GM12878 (cell line): ENCODE results near the gene HDDC3. TPM values are rescaled to one million over a fixed set of nuclear protein-coding genes. Genes with fewer than 3 reads are reported as not detected.

ENCODE experiments used
- BHLHE40 ChIP-seq, 2 experiments: fragments of 450-650 bp in 1 of 2; IDR thresholded peaks; 2 replicates each; pipeline ENCODE4 v1.6.1; 2011 to 2017; ENCODE audit warnings: low read depth in 2 of 2, borderline replicate concordance in 1 of 2, improper control_type of control experiment in 1 of 2, low read length in 1 of 2, mild to moderate bottlenecking in 1 of 2
- CBX3 ChIP-seq: fragments of 200-600 bp; sonication (generic); IDR thresholded peaks from 2 replicates; pipeline ENCODE4 v1.6.1; 2016; ENCODE audit warnings: low read depth, borderline replicate concordance
- CBX5 ChIP-seq: sonication (generic); IDR thresholded peaks from 2 replicates; pipeline ENCODE4 v1.6.1; 2016; ENCODE audit warnings: low read depth, moderate library complexity, mild to moderate bottlenecking, inconsistent platforms
- EGR1 ChIP-seq, 2 experiments: IDR thresholded peaks; 1 replicate in 1 of 2; 2 replicates in 1 of 2; pipeline ENCODE4 v1.6.1; 2011 to 2012; ENCODE audit warnings: low read depth in 2 of 2, low read length in 2 of 2, borderline replicate concordance in 1 of 2, mild to moderate bottlenecking in 1 of 2, moderate library complexity in 1 of 2
- IKZF1 ChIP-seq: fragments of 450-650 bp; conservative IDR thresholded peaks from 2 replicates; pipeline ENCODE4 v1.6.1; 2017; ENCODE audit warnings: antibody characterized with exemption, mild to moderate bottlenecking
- IKZF2 ChIP-seq, 2 experiments: fragments of 450-650 bp; IDR thresholded peaks; 2 replicates each; pipeline ENCODE4 v1.6.1; 2017; ENCODE audit warnings: mild to moderate bottlenecking in 2 of 2, moderate library complexity in 2 of 2
- JUNB ChIP-seq: IDR thresholded peaks from 2 replicates; pipeline ENCODE4 v1.6.1; 2016; ENCODE audit warnings: antibody characterized with exemption, mild to moderate bottlenecking
- KAT2A ChIP-seq: conservative IDR thresholded peaks from 2 replicates; pipeline ENCODE4 v1.6.1; 2011; ENCODE audit warnings: low read depth, low read length; ENCODE audit not compliant: control insufficient read depth
- KDM1A ChIP-seq: fragments of 200-600 bp; sonication (generic); IDR thresholded peaks from 2 replicates; pipeline ENCODE4 v1.6.1; 2016; ENCODE audit warnings: borderline replicate concordance
- NBN ChIP-seq: fragments of 450-650 bp; IDR thresholded peaks from 2 replicates; pipeline ENCODE4 v1.6.1; 2016
- NR2F1 ChIP-seq: fragments of 450-650 bp; conservative IDR thresholded peaks from 2 replicates; pipeline ENCODE4 v1.6.1; 2017; ENCODE audit warnings: mild to moderate bottlenecking
- POLR2AphosphoS5 ChIP-seq: IDR thresholded peaks from 2 replicates; pipeline ENCODE4 v1.6.1; 2011; ENCODE audit warnings: mild to moderate bottlenecking, low read length, inconsistent platforms
- RFX5 ChIP-seq: IDR thresholded peaks from 2 replicates; pipeline ENCODE4 v1.6.1; 2011; ENCODE audit warnings: low read depth, low read length, improper control_type of control experiment
- RUNX3 ChIP-seq: IDR thresholded peaks from 2 replicates; pipeline ENCODE4 v1.6.1; 2012; ENCODE audit warnings: low read length, inconsistent platforms
- TAF1 ChIP-seq: IDR thresholded peaks from 2 replicates; pipeline ENCODE4 v1.6.1; 2011; ENCODE audit warnings: mild to moderate bottlenecking, low read depth, low read length, borderline replicate concordance
- YY1 ChIP-seq: IDR thresholded peaks from 2 replicates; pipeline ENCODE4 v1.6.1; 2011; ENCODE audit warnings: low read depth, mild to moderate bottlenecking, low read length
- ZNF207 ChIP-seq: fragments of 450-650 bp; IDR thresholded peaks from 2 replicates; pipeline ENCODE4 v1.6.1; 2014; ENCODE audit warnings: antibody characterized with exemption, mild to moderate bottlenecking, borderline replicate concordance
- ZSCAN29 ChIP-seq: fragments of 450-650 bp; IDR thresholded peaks from 2 replicates; pipeline ENCODE4 v1.6.1; 2017; ENCODE audit warnings: mild to moderate bottlenecking, moderate library complexity
- polyA plus RNA-seq, 11 experiments: library from polyadenylated mRNA; depleted of rRNA in 4 of 11; unstranded in 6 of 11; stranded (reverse) in 5 of 11; fragments of >200 nt; fragmentation: Nextera tagmentation in 4 of 11; fragmentation: Illumina TruSeq in 1 of 11; extraction: Ambion mirVana in 4 of 11; extraction: Trizol in 1 of 11; gene quantifications; 1 replicate in 1 of 11; 2 replicates in 10 of 11; pipeline versions ENCODE4 v1.2.1 to v1.2.3, GENCODE V29; 2011 to 2016; ENCODE audit warnings: inconsistent platforms in 2 of 11, missing spikeins in 2 of 11, low read depth in 1 of 11
- total RNA-seq, 4 experiments: library from RNA; depleted of rRNA in 3 of 4; stranded (reverse); fragments of >200 nt in 3 of 4; fragmentation: Illumina TruSeq in 1 of 4; extraction: Trizol in 1 of 4; gene quantifications; 2 replicates each; pipeline versions ENCODE4 v1.2.1 to v1.2.3, GENCODE V29; 2013 to 2021
- TF ChIP-seq, protein P1 (sequence below): IDR thresholded peaks from 2 replicates; pipeline ENCODE4 v1.6.1; 2011; ENCODE audit warnings: low read depth, mild to moderate bottlenecking, low read length, moderate library complexity, borderline replicate concordance; ENCODE audit errors: extremely low read depth
- TF ChIP-seq, protein P2 (sequence below): fragments of 450-650 bp; IDR thresholded peaks from 2 replicates; pipeline ENCODE4 v1.6.1; 2017; ENCODE audit warnings: mild to moderate bottlenecking, moderate library complexity
- TF ChIP-seq, protein P3 (sequence below): fragments of 450-650 bp; IDR thresholded peaks from 2 replicates; pipeline ENCODE4 v1.6.1; 2014; ENCODE audit warnings: mild to moderate bottlenecking

Gene HDDC3
- total and polyA plus RNA-seq, 10 of the 15 experiments (the other 5 are each of a cell fraction or from before 2014, with no cell fraction given) = 5.6 to 39.5 (median 23.0) TPM

- peak; percentile 71; the same call in 1 of the 2 replicates for TF ChIP-seq NBN
- peak; percentile 90 for TF ChIP-seq YY1
- TF ChIP-seq, protein P1, sequence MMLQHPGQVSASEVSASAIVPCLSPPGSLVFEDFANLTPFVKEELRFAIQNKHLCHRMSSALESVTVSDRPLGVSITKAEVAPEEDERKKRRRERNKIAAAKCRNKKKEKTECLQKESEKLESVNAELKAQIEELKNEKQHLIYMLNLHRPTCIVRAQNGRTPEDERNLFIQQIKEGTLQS = 0 out of 2 replicates have a peak, but pooled peaks have one; percentile 4
- TF ChIP-seq, protein P2, sequence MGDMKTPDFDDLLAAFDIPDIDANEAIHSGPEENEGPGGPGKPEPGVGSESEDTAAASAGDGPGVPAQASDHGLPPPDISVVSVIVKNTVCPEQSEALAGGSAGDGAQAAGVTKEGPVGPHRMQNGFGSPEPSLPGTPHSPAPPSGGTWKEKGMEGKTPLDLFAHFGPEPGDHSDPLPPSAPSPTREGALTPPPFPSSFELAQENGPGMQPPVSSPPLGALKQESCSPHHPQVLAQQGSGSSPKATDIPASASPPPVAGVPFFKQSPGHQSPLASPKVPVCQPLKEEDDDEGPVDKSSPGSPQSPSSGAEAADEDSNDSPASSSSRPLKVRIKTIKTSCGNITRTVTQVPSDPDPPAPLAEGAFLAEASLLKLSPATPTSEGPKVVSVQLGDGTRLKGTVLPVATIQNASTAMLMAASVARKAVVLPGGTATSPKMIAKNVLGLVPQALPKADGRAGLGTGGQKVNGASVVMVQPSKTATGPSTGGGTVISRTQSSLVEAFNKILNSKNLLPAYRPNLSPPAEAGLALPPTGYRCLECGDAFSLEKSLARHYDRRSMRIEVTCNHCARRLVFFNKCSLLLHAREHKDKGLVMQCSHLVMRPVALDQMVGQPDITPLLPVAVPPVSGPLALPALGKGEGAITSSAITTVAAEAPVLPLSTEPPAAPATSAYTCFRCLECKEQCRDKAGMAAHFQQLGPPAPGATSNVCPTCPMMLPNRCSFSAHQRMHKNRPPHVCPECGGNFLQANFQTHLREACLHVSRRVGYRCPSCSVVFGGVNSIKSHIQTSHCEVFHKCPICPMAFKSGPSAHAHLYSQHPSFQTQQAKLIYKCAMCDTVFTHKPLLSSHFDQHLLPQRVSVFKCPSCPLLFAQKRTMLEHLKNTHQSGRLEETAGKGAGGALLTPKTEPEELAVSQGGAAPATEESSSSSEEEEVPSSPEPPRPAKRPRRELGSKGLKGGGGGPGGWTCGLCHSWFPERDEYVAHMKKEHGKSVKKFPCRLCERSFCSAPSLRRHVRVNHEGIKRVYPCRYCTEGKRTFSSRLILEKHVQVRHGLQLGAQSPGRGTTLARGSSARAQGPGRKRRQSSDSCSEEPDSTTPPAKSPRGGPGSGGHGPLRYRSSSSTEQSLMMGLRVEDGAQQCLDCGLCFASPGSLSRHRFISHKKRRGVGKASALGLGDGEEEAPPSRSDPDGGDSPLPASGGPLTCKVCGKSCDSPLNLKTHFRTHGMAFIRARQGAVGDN = peak; percentile 39
- peak; percentile 27 to 46; a peak in 2 of 4 replicates for TF ChIP-seq IKZF2 (IDR thresholded peaks at IDR 0.05)
- peak; percentile 47 for TF ChIP-seq NR2F1
- TF ChIP-seq RUNX3 = no peak
- TF ChIP-seq EGR1 (IDR thresholded peaks at IDR 0.05; ENCODE audit: borderline replicate concordance in 1 of 2, low read depth in 2 of 2, low read length in 2 of 2) = peak in 1 of 2 experiments; percentile 72; a peak in 2 of 3 replicates
- no peak for TF ChIP-seq KAT2A
- peak; percentile 66; the same call in 1 of the 2 replicates for TF ChIP-seq POLR2AphosphoS5
- TF ChIP-seq JUNB = no peak
- TF ChIP-seq KDM1A = no peak
- TF ChIP-seq, protein P3, sequence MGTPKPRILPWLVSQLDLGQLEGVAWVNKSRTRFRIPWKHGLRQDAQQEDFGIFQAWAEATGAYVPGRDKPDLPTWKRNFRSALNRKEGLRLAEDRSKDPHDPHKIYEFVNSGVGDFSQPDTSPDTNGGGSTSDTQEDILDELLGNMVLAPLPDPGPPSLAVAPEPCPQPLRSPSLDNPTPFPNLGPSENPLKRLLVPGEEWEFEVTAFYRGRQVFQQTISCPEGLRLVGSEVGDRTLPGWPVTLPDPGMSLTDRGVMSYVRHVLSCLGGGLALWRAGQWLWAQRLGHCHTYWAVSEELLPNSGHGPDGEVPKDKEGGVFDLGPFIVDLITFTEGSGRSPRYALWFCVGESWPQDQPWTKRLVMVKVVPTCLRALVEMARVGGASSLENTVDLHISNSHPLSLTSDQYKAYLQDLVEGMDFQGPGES = no peak
- no peak for TF ChIP-seq CBX5
- peak; percentile 49 to 76; a peak in 2 of 4 replicates for TF ChIP-seq BHLHE40 (IDR thresholded peaks at IDR 0.05; ENCODE audit: borderline replicate concordance in 1 of 2, low read depth in 2 of 2, low read length in 1 of 2)
- peak; percentile 88; the same call in 1 of the 2 replicates for TF ChIP-seq TAF1
- TF ChIP-seq ZNF207 = no peak
- TF ChIP-seq RFX5 = peak; percentile 80
- TF ChIP-seq CBX3 = no peak
- TF ChIP-seq ZSCAN29 = no peak
- peak; percentile 67 for TF ChIP-seq IKZF1
Measured at GRCh38 chr15:90931828-90932659, at the start of gene HDDC3 (continued).
